Fibroblast of lung (primary cell): ENCODE results near the gene MUS81. TPM values are rescaled to one million over a fixed set of nuclear protein-coding genes. Genes with fewer than 3 reads are reported as not detected.

Experiments
- DNase-seq, 2 donors: peaks; one replicate each; pipeline versions ENCODE4 v3.0.0 to v3.0.0-alpha.2; 2010; ENCODE audit warnings: low read depth in 2 of 2
- H2AFZ ChIP-seq: 2 replicates; pipeline ENCODE4 v1.5.1; 2012; ENCODE audit warnings: low read length, control low read depth, inconsistent platforms
- H3K27ac ChIP-seq: 2 replicates; pipeline ENCODE4 v1.5.1; 2011; ENCODE audit warnings: low read length, control low read depth; ENCODE audit not compliant: insufficient read depth
- H3K27me3 ChIP-seq: 2 replicates; pipeline ENCODE4 v1.5.1; 2011; ENCODE audit warnings: mild to moderate bottlenecking, low read length; ENCODE audit not compliant: control insufficient read depth, insufficient read depth
- H3K36me3 ChIP-seq: 2 replicates; pipeline ENCODE4 v1.5.1; 2011; ENCODE audit warnings: low read length; ENCODE audit not compliant: control insufficient read depth, insufficient read depth
- H3K4me1 ChIP-seq: 2 replicates; pipeline ENCODE4 v1.5.1; 2011; ENCODE audit warnings: low read length; ENCODE audit not compliant: control insufficient read depth, insufficient read depth; ENCODE audit errors: extremely low read depth
- H3K4me2 ChIP-seq: 2 replicates; pipeline ENCODE4 v1.5.1; 2011; ENCODE audit warnings: low read length, control low read depth; ENCODE audit not compliant: insufficient read depth; ENCODE audit errors: extremely low read depth
- H3K4me3 ChIP-seq, 4 experiments: fragments of 200-600 bp in 1 of 4; sonication (generic) in 1 of 4; replicated peaks in 1 of 4; 2 replicates each; pipeline ENCODE4 v1.5.1; 2011 to 2016; ENCODE audit warnings: low read length in 4 of 4, low read depth in 3 of 4, mild to moderate bottlenecking in 3 of 4, control low read depth in 2 of 4, inconsistent platforms in 1 of 4, mixed read lengths in 1 of 4; ENCODE audit not compliant: insufficient read depth in 1 of 4; ENCODE audit errors: control extremely low read depth in 1 of 4
- H3K79me2 ChIP-seq: 2 replicates; pipeline ENCODE4 v1.5.1; 2012; ENCODE audit warnings: mild to moderate bottlenecking, low read length, inconsistent platforms; ENCODE audit not compliant: control insufficient read depth, insufficient read depth
- H3K9ac ChIP-seq: 2 replicates; pipeline ENCODE4 v1.5.1; 2011; ENCODE audit warnings: mild to moderate bottlenecking, low read length, control low read depth; ENCODE audit not compliant: insufficient read depth
- H3K9me3 ChIP-seq: 2 replicates; pipeline ENCODE4 v1.5.1; 2012; ENCODE audit warnings: low read depth, low read length; ENCODE audit not compliant: control insufficient read depth, insufficient read depth
- H4K20me1 ChIP-seq: 2 replicates; pipeline ENCODE4 v1.5.1; 2011; ENCODE audit warnings: low read length; ENCODE audit not compliant: control insufficient read depth, insufficient read depth; ENCODE audit errors: extremely low read depth
- EZH2 ChIP-seq: IDR thresholded peaks from 2 replicates; pipeline ENCODE4 v1.5.1; 2012; ENCODE audit warnings: low read length, control low read depth, mild to moderate bottlenecking; ENCODE audit errors: missing control alignments
- polyA plus RNA-seq, 2 donors: library from polyadenylated mRNA; depleted of rRNA in 1 of 2; stranded (reverse) in 1 of 2; unstranded in 1 of 2; fragments of >200 nt; gene quantifications; 2 replicates each; pipeline ENCODE4 v1.2.1, GENCODE V29; 2011 to 2012; ENCODE audit warnings: missing spikeins in 1 of 2
- total RNA-seq: library from RNA; depleted of rRNA; stranded (reverse); fragments of >200 nt; gene quantifications from 2 replicates; pipeline ENCODE4 v1.2.1, GENCODE V29; 2014
- TF ChIP-seq, protein P1 (sequence below), 2 donors: IDR thresholded peaks in 1 of 2; conservative IDR thresholded peaks in 1 of 2; 1 replicate in 1 of 2; 2 replicates in 1 of 2; pipeline ENCODE4 v1.5.1; 2011 to 2012; ENCODE audit warnings: low read length in 2 of 2, control low read depth in 1 of 2, inconsistent platforms in 1 of 2, low read depth in 1 of 2, mild to moderate bottlenecking in 1 of 2

Gene MUS81
- total and polyA plus RNA-seq, 2 donors (not counting 1 experiment from before 2014, with no cell fraction given), result 23.6 to 56.8 TPM

DNA sequence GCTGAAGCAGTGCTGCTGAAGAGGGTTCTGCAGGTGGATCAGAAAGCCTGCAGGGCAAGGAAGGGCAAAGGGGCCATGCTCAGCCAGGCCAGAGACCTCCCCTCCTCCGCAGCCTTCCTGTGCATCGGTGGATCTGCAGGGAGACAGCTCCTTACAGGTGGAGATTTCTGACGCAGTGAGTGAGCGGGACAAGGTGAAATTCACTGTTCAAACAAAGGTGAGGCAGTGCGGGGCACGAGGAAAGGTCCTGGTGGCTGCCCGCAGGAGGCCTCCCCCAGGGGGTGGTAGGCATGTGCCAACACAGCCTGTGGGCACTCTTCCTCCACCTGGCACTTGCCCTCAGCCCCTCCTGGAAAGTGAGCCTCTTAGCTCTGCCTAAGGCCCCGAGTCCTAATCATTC lies 10.9 kb upstream of the MUS81 start:
- H3K27me3 ChIP-seq, result no peaks in the 10 kb centered on the region
- H3K9ac ChIP-seq, result no peak overlapping the region
- H3K4me1 ChIP-seq, result peaks cover 1% of the 10 kb centered on the region
- no peak overlapping the region for H2AFZ ChIP-seq
- H3K79me2 ChIP-seq, result peaks cover 15% of the 10 kb centered on the region
- peaks cover 30% of the 10 kb centered on the region for H3K36me3 ChIP-seq
- H3K27ac ChIP-seq, result no peak overlapping the region
- no peak overlapping the region for H3K4me3 ChIP-seq
- TF ChIP-seq, protein P1, sequence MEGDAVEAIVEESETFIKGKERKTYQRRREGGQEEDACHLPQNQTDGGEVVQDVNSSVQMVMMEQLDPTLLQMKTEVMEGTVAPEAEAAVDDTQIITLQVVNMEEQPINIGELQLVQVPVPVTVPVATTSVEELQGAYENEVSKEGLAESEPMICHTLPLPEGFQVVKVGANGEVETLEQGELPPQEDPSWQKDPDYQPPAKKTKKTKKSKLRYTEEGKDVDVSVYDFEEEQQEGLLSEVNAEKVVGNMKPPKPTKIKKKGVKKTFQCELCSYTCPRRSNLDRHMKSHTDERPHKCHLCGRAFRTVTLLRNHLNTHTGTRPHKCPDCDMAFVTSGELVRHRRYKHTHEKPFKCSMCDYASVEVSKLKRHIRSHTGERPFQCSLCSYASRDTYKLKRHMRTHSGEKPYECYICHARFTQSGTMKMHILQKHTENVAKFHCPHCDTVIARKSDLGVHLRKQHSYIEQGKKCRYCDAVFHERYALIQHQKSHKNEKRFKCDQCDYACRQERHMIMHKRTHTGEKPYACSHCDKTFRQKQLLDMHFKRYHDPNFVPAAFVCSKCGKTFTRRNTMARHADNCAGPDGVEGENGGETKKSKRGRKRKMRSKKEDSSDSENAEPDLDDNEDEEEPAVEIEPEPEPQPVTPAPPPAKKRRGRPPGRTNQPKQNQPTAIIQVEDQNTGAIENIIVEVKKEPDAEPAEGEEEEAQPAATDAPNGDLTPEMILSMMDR (conservative IDR thresholded peaks at IDR 0.05 in 1 of 2, IDR thresholded peaks at IDR 0.05 in 1 of 2; ENCODE audit: low read depth in 1 of 2, low read length in 2 of 2), result no peak
- no peak for TF ChIP-seq EZH2
- no peaks in the 10 kb centered on the region for H3K9me3 ChIP-seq
- H3K4me2 ChIP-seq, result no peak overlapping the region
- peaks cover 1% of the 10 kb centered on the region for H4K20me1 ChIP-seq
- no peak for DNase-seq

DNA sequence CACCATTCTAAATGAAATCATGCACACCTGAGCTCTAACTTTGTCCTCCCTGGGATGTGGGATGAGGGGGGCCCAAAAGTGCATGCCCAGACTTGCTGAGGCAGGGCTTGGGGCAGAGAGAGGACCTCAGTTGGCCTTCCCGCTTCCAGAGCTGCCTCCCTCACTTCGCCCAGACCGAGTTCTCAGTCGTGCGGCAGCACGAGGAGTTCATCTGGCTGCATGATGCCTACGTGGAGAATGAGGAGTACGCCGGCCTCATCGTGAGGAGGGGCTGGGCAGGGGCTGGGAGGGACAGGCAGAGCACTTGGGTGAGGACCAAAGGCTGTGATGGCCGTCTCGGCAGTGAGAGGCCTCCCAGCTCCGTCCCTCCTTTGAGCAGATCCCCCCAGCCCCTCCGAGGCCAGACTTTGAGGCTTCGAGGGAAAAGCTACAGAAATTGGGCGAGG lies 10.4 kb upstream of the MUS81 start:
- no peak overlapping the region for H2AFZ ChIP-seq
- H3K27me3 ChIP-seq, result no peaks in the 10 kb centered on the region
- no peak overlapping the region for H3K4me2 ChIP-seq
- peaks cover 33% of the 10 kb centered on the region for H3K36me3 ChIP-seq
- no peak for TF ChIP-seq EZH2
- TF ChIP-seq, protein P1 (conservative IDR thresholded peaks at IDR 0.05 in 1 of 2, IDR thresholded peaks at IDR 0.05 in 1 of 2; ENCODE audit: low read depth in 1 of 2, low read length in 2 of 2), result no peak
- peaks cover 18% of the 10 kb centered on the region for H3K79me2 ChIP-seq
- H3K9me3 ChIP-seq, result no peaks in the 10 kb centered on the region
- no peak overlapping the region for H3K27ac ChIP-seq
- no peak overlapping the region for H3K9ac ChIP-seq
- no peak overlapping the region for H3K4me3 ChIP-seq
- peaks cover 3% of the 10 kb centered on the region for H3K4me1 ChIP-seq
- peaks cover 1% of the 10 kb centered on the region for H4K20me1 ChIP-seq
- DNase-seq, result no peak

DNA sequence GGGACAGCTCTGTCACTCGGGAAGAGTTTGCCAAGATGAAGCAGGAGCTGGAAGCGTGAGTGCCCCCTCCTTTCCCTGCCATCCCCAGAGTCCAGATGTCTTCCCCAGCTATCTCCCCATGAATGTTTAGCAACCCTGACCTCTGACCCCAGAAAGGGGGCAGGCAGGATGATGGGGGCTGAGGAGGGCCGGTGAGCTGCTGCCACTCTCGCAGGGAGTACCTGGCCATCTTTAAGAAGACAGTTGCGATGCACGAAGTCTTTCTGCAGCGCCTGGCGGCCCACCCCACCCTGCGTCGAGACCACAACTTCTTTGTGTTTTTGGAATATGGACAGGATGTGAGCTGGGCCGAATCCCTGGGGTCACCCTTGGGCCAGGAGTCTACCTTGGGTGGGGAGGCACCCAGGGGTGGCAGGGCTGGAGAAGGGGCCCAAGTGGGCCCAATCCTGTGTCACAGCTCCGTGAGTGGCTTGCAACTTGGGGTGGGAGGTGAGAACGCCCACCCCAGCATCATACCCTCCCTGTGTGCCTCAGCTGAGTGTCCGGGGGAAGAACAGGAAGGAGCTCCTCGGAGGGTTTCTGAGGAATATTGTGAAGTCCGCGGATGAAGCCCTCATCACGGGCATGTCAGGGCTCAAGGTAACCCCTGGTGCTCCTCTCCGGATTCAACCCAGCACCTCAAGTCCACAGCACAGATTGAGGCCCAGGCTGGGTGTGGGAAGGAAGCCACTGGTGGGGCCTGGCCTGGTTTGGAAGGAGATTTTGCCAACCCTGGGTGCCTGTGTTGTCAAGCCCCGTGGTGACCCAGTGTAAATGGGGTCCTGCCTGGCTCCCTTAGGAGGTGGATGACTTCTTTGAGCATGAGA lies 9.8 kb upstream of the MUS81 start:
- no peak for TF ChIP-seq EZH2
- TF ChIP-seq, protein P1 (conservative IDR thresholded peaks at IDR 0.05 in 1 of 2, IDR thresholded peaks at IDR 0.05 in 1 of 2; ENCODE audit: low read depth in 1 of 2, low read length in 2 of 2), result no peak
- Histone ChIP-seq H3K9ac (no peak overlapping the region), H3K4me1 (peaks cover 6% of the 10 kb centered on the region), H3K27ac (no peak overlapping the region), H2AFZ (no peak overlapping the region), H3K4me3 (no peak overlapping the region), H3K79me2 (peaks cover 25% of the 10 kb centered on the region), H4K20me1 (peaks cover 1% of the 10 kb centered on the region), H3K9me3 (no peaks in the 10 kb centered on the region), H3K4me2 (no peak overlapping the region), H3K27me3 (no peaks in the 10 kb centered on the region), H3K36me3 (peaks cover 39% of the 10 kb centered on the region)
- no peak for DNase-seq
